Suprapubic skin (tissue), 4 donors: ENCODE measurements around the gene SLC26A9. TPM values are rescaled to one million over a fixed set of nuclear protein-coding genes. Genes with fewer than 3 reads are reported as not detected.

Source experiments
- DNase-seq, 2 donors: peaks; one replicate each; pipeline ENCODE4 v3.0.0-alpha.2; 2019; ENCODE audit warnings: low spot score in 2 of 2
- H3K27ac ChIP-seq: fragments of 200-600 bp; sonication (generic); one replicate; pipeline ENCODE4 v1.5.1; 2019
- H3K27me3 ChIP-seq: fragments of 200-600 bp; sonication (generic); one replicate; pipeline ENCODE4 v1.5.1; 2019
- H3K36me3 ChIP-seq: fragments of 200-600 bp; sonication (generic); one replicate; pipeline ENCODE4 v1.5.1; 2019
- H3K4me1 ChIP-seq: fragments of 200-600 bp; sonication (generic); one replicate; pipeline ENCODE4 v1.5.1; 2019
- H3K4me3 ChIP-seq: fragments of 200-600 bp; sonication (generic); one replicate; pipeline ENCODE4 v1.5.1; 2019; ENCODE audit warnings: mild to moderate bottlenecking
- H3K9me3 ChIP-seq: fragments of 200-600 bp; sonication (generic); one replicate; pipeline ENCODE4 v1.5.1; 2019
- CTCF ChIP-seq, 2 donors: fragments of 200-600 bp in 1 of 2; fragments of 450-650 bp in 1 of 2; sonication (generic) in 1 of 2; IDR thresholded peaks; one replicate each; pipeline ENCODE4 v1.5.1; 2016 to 2019; ENCODE audit warnings: antibody characterized with exemption in 2 of 2, mild to moderate bottlenecking in 1 of 2, moderate library complexity in 1 of 2
- EP300 ChIP-seq: sonication (generic); formaldehyde crosslinking; IDR thresholded peaks from one replicate; pipeline ENCODE4 v1.6.1; 2017; ENCODE audit warnings: antibody characterized with exemption
- POLR2A ChIP-seq, 2 donors: fragments of 450-650 bp; IDR thresholded peaks; one replicate each; pipeline ENCODE4 v1.6.1; 2017; ENCODE audit warnings: antibody characterized with exemption in 2 of 2, mild to moderate bottlenecking in 2 of 2, moderate library complexity in 2 of 2
- POLR2AphosphoS5 ChIP-seq, 3 donors: sonication (generic); formaldehyde crosslinking; IDR thresholded peaks; one replicate each; pipeline ENCODE4 v1.6.1; 2017; ENCODE audit warnings: antibody characterized with exemption in 3 of 3
- WGBS: methylation state at CpG from one replicate; pipeline ENCODE4 v1.1.5; 2018; 5-methylcytosine and 5-hydroxymethylcytosine counted together
- total RNA-seq, 4 donors: library from RNA; depleted of rRNA; stranded (reverse); fragments of >200 nt; gene quantifications; one replicate each; pipeline ENCODE4 v1.1.0, GENCODE V29; 2016

The SLC26A9 gene
- total RNA-seq, 4 donors from 2014 or later = 5.7 to 7.2 (median 6.6) TPM

DNA sequence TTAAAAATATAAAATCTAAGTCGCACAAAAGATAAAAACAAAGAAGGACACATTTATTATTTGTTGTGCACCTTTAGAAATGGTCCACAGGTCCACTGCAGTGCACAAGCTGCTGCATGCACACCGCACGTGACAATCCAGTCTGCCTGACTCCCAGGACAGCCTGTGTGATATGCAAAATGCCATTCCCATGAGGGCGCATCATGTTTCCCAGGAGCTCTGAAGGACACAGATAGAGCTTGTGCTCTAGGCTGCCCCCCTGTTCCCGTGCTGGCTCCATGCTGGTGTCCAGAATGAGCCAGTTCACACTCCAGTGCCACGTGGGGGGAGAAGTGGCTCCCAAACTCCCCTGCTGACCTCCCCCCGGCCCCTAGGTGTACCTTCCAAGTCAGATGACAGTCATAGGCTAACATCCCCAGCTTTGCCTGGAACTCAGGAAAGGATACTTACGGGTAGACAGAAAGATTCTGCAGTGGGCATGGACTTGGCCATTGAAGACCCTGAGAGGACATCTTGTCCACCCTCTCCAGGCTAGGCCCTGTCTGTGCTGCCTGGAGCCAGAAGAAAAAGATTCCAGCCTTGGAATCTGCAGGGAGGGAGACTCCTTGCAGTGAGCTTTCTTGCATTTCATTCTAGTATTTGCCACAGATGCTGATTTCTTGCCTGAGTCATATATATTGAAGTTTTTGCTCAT lies 33.6 kb upstream of the SLC26A9 start:
- no peak overlapping the region for H3K27ac ChIP-seq
- TF ChIP-seq CTCF (IDR thresholded peaks at IDR 0.05) (no peak), EP300 (no peak), POLR2AphosphoS5 (IDR thresholded peaks at IDR 0.05) (no peak)
- peaks cover 19% of the 10 kb centered on the region for H3K4me1 ChIP-seq
- no peaks in the 10 kb centered on the region for H3K27me3 ChIP-seq
- H3K4me3 ChIP-seq = no peak overlapping the region
- 78% methylated on average over 5 of the region's 8 CpGs for WGBS
- H3K9me3 ChIP-seq = no peaks in the 10 kb centered on the region
- DNase-seq = peak in 1 of 2 donors; percentile 56
- H3K36me3 ChIP-seq = peaks cover 12% of the 10 kb centered on the region

GRCh38 chr1:205976036-205976435 lies 32.8 kb upstream of the SLC26A9 start:
- Histone ChIP-seq H3K4me3 (no peak overlapping the region), H3K36me3 (peaks cover 11% of the 10 kb centered on the region), H3K27ac (no peak overlapping the region), H3K4me1 (peaks cover 19% of the 10 kb centered on the region), H3K27me3 (no peaks in the 10 kb centered on the region), H3K9me3 (no peaks in the 10 kb centered on the region)
- DNase-seq = peak in 1 of 2 donors; percentile 42
- no peak for TF ChIP-seq POLR2A (IDR thresholded peaks at IDR 0.05)
- no peak for TF ChIP-seq EP300
- no peak for TF ChIP-seq CTCF (IDR thresholded peaks at IDR 0.05)
- TF ChIP-seq POLR2AphosphoS5 (IDR thresholded peaks at IDR 0.05) = no peak
- WGBS = 67% methylated on average over 2 of the region's 4 CpGs

- H3K9me3 ChIP-seq = no peaks in the 10 kb centered on the region
- no peaks in the 10 kb centered on the region for H3K27me3 ChIP-seq
- TF ChIP-seq POLR2AphosphoS5 (IDR thresholded peaks at IDR 0.05) = no peak
- no peak for TF ChIP-seq POLR2A (IDR thresholded peaks at IDR 0.05)
- no peak for TF ChIP-seq EP300
- no peak for TF ChIP-seq CTCF (IDR thresholded peaks at IDR 0.05)
- no peak overlapping the region for H3K27ac ChIP-seq
- H3K4me3 ChIP-seq = no peak overlapping the region
- 49% methylated on average over 7 of the region's 15 CpGs for WGBS
- H3K4me1 ChIP-seq = peaks cover 19% of the 10 kb centered on the region
- no peak for DNase-seq
- peaks cover 11% of the 10 kb centered on the region for H3K36me3 ChIP-seq
Observed at GRCh38 chr1:205975387-205975998, 32.2 kb upstream of the SLC26A9 start.

GRCh38 chr1:205974712-205975111 lies 31.5 kb upstream of the SLC26A9 start:
- Histone ChIP-seq H3K27me3 (no peaks in the 10 kb centered on the region), H3K36me3 (peaks cover 8% of the 10 kb centered on the region)

More at GRCh38 chr1:205974712-205975111, 31.5 kb upstream of the SLC26A9 start:
- TF ChIP-seq CTCF (IDR thresholded peaks at IDR 0.05) (no peak), POLR2AphosphoS5 (IDR thresholded peaks at IDR 0.05) (no peak)
- Histone ChIP-seq H3K9me3 (no peaks in the 10 kb centered on the region), H3K4me1 (peaks cover 19% of the 10 kb centered on the region), H3K27ac (no peak overlapping the region), H3K4me3 (no peak overlapping the region)
- WGBS = 67% methylated on average over 3 of the region's 3 CpGs
- peak in 1 of 2 donors; percentile 16 for DNase-seq
